Panc1 (cell line): ENCODE results near the gene SH3PXD2A. TPM values are rescaled to one million over a fixed set of nuclear protein-coding genes. Genes with fewer than 3 reads are reported as not detected.

ENCODE experiments used
- ATAC-seq: fragments of 200-7000 bp; cut with Tn5 transposase; 2 replicates; pipeline ENCODE4 v1.9.1; 2020; ENCODE audit warnings: mild to moderate bottlenecking, moderate library complexity
- BruUV-seq: library from RNA; stranded (reverse); fragments of 400-500 nt; replicated peaks from 2 replicates; lab custom pipeline; 2021; lab: Mats Ljungman, UMichigan
- CTCF ChIA-PET: fragments of 300-600 bp; sonication (Branson Sonifier 250); formaldehyde crosslinking; loops from one replicate; lab custom pipeline; 2022; ENCODE audit warnings: antibody characterized with exemption; lab: Charles Lee
- POLR2A ChIA-PET: fragments of 300-600 bp; sonication (Branson Sonifier 250); formaldehyde crosslinking; loops from one replicate; lab custom pipeline; 2022; ENCODE audit warnings: antibody characterized with exemption; lab: Charles Lee
- DNase-seq: peaks from one replicate; pipeline ENCODE4 v3.0.0-alpha.2; 2010; ENCODE audit warnings: low read depth, low spot score
- H3K27ac ChIP-seq: 2 replicates; pipeline ENCODE4 v1.5.1; 2011; ENCODE audit warnings: mild to moderate bottlenecking, low read length, inconsistent platforms
- H3K27me3 ChIP-seq: fragments of 200-500 bp; sonication (Bioruptor generic); 2 replicates; pipeline ENCODE4 v1.6.0; 2014; ENCODE audit warnings: low read length, inconsistent platforms; ENCODE audit not compliant: control insufficient read depth, insufficient read depth
- H3K36me3 ChIP-seq: fragments of 200-500 bp; sonication (Bioruptor generic); 2 replicates; pipeline ENCODE4 v1.5.1; 2014; ENCODE audit warnings: inconsistent platforms, mild to moderate bottlenecking, low read length, moderate library complexity; ENCODE audit not compliant: control insufficient read depth, insufficient read depth
- H3K4me1 ChIP-seq: 2 replicates; pipeline ENCODE4 v1.5.1; 2011; ENCODE audit warnings: inconsistent platforms, mild to moderate bottlenecking, low read length, moderate library complexity; ENCODE audit not compliant: control insufficient read depth, insufficient read depth
- H3K4me3 ChIP-seq, 2 experiments: 2 replicates each; pipeline ENCODE4 v1.5.1; 2011 to 2012; ENCODE audit warnings: low read depth in 2 of 2, low read length in 2 of 2, mild to moderate bottlenecking in 2 of 2, inconsistent platforms in 1 of 2, moderate library complexity in 1 of 2
- H3K9me3 ChIP-seq: fragments of 200-500 bp; sonication (Bioruptor generic); 2 replicates; pipeline ENCODE4 v1.5.1; 2014; ENCODE audit warnings: low read depth, mild to moderate bottlenecking, inconsistent platforms, low read length, moderate library complexity; ENCODE audit not compliant: control insufficient read depth, insufficient read depth
- POLR2AphosphoS5 ChIP-seq: IDR thresholded peaks from 2 replicates; pipeline ENCODE4 v1.6.1; 2012; ENCODE audit warnings: mild to moderate bottlenecking, low read depth, low read length, moderate library complexity
- SIN3A ChIP-seq: IDR thresholded peaks from 2 replicates; pipeline ENCODE4 v1.6.1; 2012; ENCODE audit warnings: low read depth, mild to moderate bottlenecking, low read length, moderate library complexity, borderline replicate concordance; ENCODE audit not compliant: insufficient read depth
- TCF7L2 ChIP-seq: IDR thresholded peaks from 2 replicates; pipeline ENCODE4 v1.6.1; 2011; ENCODE audit warnings: mild to moderate bottlenecking, low read depth, low read length, inconsistent platforms
- in situ Hi-C: cut with HindIII; loops from 2 replicates; pipeline ENCODE4 v1.10.0; 2016; ENCODE audit warnings: low sequenced_read_pairs, low pct_unique_long_range_greater_than_20kb
- intact Hi-C: fragments of 100-400 bp; cut with micrococcal nuclease; formaldehyde crosslinking; loops from one replicate; pipeline ENCODE4 v1.10.0; 2022; ENCODE audit not compliant: unreplicated experiment
- total RNA-seq: library from RNA; stranded (reverse); gene quantifications from one replicate; pipeline ENCODE4 v1.2.1, GENCODE V29; 2021; ENCODE audit not compliant: unreplicated experiment
- TF ChIP-seq, protein P1 (sequence below): fragments of 450-650 bp; IDR thresholded peaks from 2 replicates; pipeline ENCODE4 v1.5.1; 2017; ENCODE audit warnings: mild to moderate bottlenecking
- TF ChIP-seq, protein P2 (sequence below), 2 experiments: IDR thresholded peaks; 2 replicates each; pipeline ENCODE4 v1.6.1; 2011 to 2012; ENCODE audit warnings: low read depth in 2 of 2, control low read depth in 1 of 2, low read length in 1 of 2, mild to moderate bottlenecking in 1 of 2, moderate library complexity in 1 of 2; ENCODE audit not compliant: insufficient read depth in 1 of 2

The SH3PXD2A gene
- total RNA-seq, 1 experiment from 2014 or later, result 5.7 TPM

DNA sequence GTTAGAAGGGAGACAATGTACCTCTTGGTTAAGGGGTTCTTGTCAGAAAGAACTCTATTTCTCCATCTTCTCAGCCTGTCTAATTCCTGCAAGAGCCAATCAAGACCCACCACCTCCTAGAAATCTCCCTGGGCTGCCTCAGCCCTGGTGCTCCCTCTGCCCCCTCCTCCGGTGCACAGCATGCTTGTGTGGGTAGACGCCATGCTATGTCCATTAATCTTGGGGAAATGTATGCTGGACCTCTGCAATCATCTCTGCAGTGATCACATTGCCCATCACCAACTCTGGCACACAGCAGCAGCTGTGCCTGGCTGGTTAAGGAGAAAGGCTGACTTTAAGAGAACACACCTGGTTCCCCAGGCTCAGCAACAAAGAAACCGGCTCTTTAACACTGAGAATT, 37.3 kb downstream of the SH3PXD2A start:
- Histone ChIP-seq H3K27ac (no peak overlapping the region), H3K9me3 (no peaks in the 10 kb centered on the region), H3K4me3 (no peak overlapping the region), H3K27me3 (no peaks in the 10 kb centered on the region), H3K4me1 (no peaks in the 10 kb centered on the region), H3K36me3 (no peaks in the 10 kb centered on the region)
- ATAC-seq (0 out of 2 replicates have a peak, but pooled peaks have one; percentile 20), DNase-seq (no peak)
- ChIA-PET CTCF (no interaction called here), POLR2A (interaction anchor here (0.7 kb wide), 1 partner anchor 42 kb away, joined by 16 read pairs; no protein-coding TSS in a partner anchor)
- intact Hi-C loops (no loop called here), in situ Hi-C loops (no loop called here)
- BruUV-seq, result no TSS peak
- no peak for TF ChIP-seq TCF7L2
- TF ChIP-seq, protein P1, sequence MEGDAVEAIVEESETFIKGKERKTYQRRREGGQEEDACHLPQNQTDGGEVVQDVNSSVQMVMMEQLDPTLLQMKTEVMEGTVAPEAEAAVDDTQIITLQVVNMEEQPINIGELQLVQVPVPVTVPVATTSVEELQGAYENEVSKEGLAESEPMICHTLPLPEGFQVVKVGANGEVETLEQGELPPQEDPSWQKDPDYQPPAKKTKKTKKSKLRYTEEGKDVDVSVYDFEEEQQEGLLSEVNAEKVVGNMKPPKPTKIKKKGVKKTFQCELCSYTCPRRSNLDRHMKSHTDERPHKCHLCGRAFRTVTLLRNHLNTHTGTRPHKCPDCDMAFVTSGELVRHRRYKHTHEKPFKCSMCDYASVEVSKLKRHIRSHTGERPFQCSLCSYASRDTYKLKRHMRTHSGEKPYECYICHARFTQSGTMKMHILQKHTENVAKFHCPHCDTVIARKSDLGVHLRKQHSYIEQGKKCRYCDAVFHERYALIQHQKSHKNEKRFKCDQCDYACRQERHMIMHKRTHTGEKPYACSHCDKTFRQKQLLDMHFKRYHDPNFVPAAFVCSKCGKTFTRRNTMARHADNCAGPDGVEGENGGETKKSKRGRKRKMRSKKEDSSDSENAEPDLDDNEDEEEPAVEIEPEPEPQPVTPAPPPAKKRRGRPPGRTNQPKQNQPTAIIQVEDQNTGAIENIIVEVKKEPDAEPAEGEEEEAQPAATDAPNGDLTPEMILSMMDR, result no peak

DNA sequence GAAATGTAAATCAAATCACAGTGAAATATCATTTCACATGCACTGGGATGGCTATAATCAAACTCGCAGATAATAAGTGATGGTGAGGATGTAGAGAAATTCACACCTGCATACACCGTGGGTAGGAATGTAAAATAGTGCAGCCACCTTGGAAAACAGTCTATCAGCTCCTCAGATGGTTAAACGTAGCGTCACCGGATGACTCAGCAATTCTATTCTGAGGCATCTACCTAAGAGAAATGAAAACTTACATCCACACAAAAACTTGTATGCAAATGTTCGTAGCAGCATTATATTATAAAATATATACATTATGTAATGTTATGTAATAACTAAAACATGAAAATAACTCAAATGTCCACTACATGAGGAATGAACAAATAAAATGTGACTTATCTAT, 38.9 kb downstream of the SH3PXD2A start:
- in situ Hi-C loops (no loop called here), intact Hi-C loops (no loop called here)
- Histone ChIP-seq H3K27me3 (no peaks in the 10 kb centered on the region), H3K4me3 (no peak overlapping the region), H3K36me3 (no peaks in the 10 kb centered on the region), H3K27ac (no peak overlapping the region), H3K9me3 (no peaks in the 10 kb centered on the region), H3K4me1 (no peaks in the 10 kb centered on the region)
- CTCF ChIA-PET, result no interaction called here
- no peak for ATAC-seq
- DNase-seq, result no peak
- POLR2A ChIA-PET, result no interaction called here
- TF ChIP-seq, protein P2, sequence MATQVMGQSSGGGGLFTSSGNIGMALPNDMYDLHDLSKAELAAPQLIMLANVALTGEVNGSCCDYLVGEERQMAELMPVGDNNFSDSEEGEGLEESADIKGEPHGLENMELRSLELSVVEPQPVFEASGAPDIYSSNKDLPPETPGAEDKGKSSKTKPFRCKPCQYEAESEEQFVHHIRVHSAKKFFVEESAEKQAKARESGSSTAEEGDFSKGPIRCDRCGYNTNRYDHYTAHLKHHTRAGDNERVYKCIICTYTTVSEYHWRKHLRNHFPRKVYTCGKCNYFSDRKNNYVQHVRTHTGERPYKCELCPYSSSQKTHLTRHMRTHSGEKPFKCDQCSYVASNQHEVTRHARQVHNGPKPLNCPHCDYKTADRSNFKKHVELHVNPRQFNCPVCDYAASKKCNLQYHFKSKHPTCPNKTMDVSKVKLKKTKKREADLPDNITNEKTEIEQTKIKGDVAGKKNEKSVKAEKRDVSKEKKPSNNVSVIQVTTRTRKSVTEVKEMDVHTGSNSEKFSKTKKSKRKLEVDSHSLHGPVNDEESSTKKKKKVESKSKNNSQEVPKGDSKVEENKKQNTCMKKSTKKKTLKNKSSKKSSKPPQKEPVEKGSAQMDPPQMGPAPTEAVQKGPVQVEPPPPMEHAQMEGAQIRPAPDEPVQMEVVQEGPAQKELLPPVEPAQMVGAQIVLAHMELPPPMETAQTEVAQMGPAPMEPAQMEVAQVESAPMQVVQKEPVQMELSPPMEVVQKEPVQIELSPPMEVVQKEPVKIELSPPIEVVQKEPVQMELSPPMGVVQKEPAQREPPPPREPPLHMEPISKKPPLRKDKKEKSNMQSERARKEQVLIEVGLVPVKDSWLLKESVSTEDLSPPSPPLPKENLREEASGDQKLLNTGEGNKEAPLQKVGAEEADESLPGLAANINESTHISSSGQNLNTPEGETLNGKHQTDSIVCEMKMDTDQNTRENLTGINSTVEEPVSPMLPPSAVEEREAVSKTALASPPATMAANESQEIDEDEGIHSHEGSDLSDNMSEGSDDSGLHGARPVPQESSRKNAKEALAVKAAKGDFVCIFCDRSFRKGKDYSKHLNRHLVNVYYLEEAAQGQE (IDR thresholded peaks at IDR 0.05; ENCODE audit: insufficient read depth in 1 of 2, low read depth in 2 of 2, low read length in 1 of 2), result no peak
- TF ChIP-seq SIN3A, result no peak
- TF ChIP-seq, protein P1, result no peak
- TF ChIP-seq TCF7L2, result no peak
- TF ChIP-seq POLR2AphosphoS5, result no peak
- no TSS peak for BruUV-seq
